ENCODE measurements around the gene ARHGEF7.

ARHGEF7 gene

GRCh38 chr13:111312944-111313590 is 198.0 kb downstream of the ARHGEF7 start:
- H3K27ac ChIP-seq (ENCODE audit: low read depth, low read length, poor library complexity, severe bottlenecking): no peak overlapping the region
- no peaks in the 10 kb centered on the region for H4K20me1 ChIP-seq (ENCODE audit: insufficient read depth, low read length)
- no peaks in the 10 kb centered on the region for H3K4me1 ChIP-seq (ENCODE audit: insufficient read depth, low read length, severe bottlenecking)
- TF ChIP-seq, protein P1, sequence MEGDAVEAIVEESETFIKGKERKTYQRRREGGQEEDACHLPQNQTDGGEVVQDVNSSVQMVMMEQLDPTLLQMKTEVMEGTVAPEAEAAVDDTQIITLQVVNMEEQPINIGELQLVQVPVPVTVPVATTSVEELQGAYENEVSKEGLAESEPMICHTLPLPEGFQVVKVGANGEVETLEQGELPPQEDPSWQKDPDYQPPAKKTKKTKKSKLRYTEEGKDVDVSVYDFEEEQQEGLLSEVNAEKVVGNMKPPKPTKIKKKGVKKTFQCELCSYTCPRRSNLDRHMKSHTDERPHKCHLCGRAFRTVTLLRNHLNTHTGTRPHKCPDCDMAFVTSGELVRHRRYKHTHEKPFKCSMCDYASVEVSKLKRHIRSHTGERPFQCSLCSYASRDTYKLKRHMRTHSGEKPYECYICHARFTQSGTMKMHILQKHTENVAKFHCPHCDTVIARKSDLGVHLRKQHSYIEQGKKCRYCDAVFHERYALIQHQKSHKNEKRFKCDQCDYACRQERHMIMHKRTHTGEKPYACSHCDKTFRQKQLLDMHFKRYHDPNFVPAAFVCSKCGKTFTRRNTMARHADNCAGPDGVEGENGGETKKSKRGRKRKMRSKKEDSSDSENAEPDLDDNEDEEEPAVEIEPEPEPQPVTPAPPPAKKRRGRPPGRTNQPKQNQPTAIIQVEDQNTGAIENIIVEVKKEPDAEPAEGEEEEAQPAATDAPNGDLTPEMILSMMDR (IDR thresholded peaks at IDR 0.05; ENCODE audit: low read length): no peak
- no peak for TF ChIP-seq EZH2 (IDR thresholded peaks at IDR 0.05; ENCODE audit: borderline replicate concordance, low read length)
- H3K36me3 ChIP-seq (ENCODE audit: insufficient read depth, low read length): peaks cover 59% of the 10 kb centered on the region
- H3K9me2 ChIP-seq (ENCODE audit: low read depth, low read length): no peaks in the 10 kb centered on the region
- no peaks in the 10 kb centered on the region for H3K79me2 ChIP-seq (ENCODE audit: insufficient read depth, low read length)
- H3K4me2 ChIP-seq (ENCODE audit: low read length): no peak overlapping the region
- H3K9ac ChIP-seq (ENCODE audit: low read length): no peak overlapping the region
- no peak overlapping the region for H2AFZ ChIP-seq (ENCODE audit: low read length)
- no peaks in the 10 kb centered on the region for H3K27me3 ChIP-seq (ENCODE audit: insufficient read depth, low read length)
- H3K9me3 ChIP-seq (ENCODE audit: low read length): no peaks in the 10 kb centered on the region
- no peak overlapping the region for H3K4me3 ChIP-seq (ENCODE audit: low read depth, low read length, poor library complexity, severe bottlenecking)
- no peaks in the 10 kb centered on the region for H3F3A ChIP-seq (ENCODE audit: insufficient read depth, low read length)

DNA sequence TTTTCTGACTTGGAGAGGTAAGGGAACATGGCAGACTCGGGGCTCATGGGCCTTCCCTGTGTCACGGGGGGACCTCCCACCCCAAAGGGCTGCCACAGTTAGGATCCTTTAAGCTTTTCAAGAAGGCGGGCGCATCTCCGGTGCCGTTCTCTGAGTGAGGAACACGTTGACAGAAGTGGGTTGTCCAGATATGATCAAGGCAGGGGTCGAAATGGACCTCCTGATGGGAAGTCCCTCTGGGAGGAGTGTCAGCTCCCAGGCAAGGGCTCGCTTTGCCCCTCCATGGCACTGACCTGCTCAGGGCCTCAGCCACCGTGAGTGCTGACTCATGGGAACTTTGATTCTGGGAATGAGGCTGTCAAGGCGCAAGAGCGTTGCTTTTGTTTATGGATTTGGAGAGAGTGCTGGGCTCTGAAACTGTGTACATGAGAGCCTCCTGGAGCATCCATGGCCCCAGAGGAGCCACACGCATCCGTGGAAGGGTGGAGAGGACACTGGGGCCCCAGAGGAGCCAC is 198.9 kb downstream of the ARHGEF7 start:
- no peak overlapping the region for H3K9ac ChIP-seq (ENCODE audit: low read length)
- no peak overlapping the region for H3K4me3 ChIP-seq (ENCODE audit: low read depth, low read length, poor library complexity, severe bottlenecking)
- H3K27me3 ChIP-seq (ENCODE audit: insufficient read depth, low read length): no peaks in the 10 kb centered on the region
- H2AFZ ChIP-seq (ENCODE audit: low read length): no peak overlapping the region
- no peaks in the 10 kb centered on the region for H3K4me1 ChIP-seq (ENCODE audit: insufficient read depth, low read length, severe bottlenecking)
- H4K20me1 ChIP-seq (ENCODE audit: insufficient read depth, low read length): no peaks in the 10 kb centered on the region
- H3K36me3 ChIP-seq (ENCODE audit: insufficient read depth, low read length): peaks cover 50% of the 10 kb centered on the region
- no peak overlapping the region for H3K4me2 ChIP-seq (ENCODE audit: low read length)
- H3F3A ChIP-seq (ENCODE audit: insufficient read depth, low read length): no peaks in the 10 kb centered on the region
- no peaks in the 10 kb centered on the region for H3K9me2 ChIP-seq (ENCODE audit: low read depth, low read length)
- H3K9me3 ChIP-seq (ENCODE audit: low read length): no peaks in the 10 kb centered on the region
- H3K27ac ChIP-seq (ENCODE audit: low read depth, low read length, poor library complexity, severe bottlenecking): no peak overlapping the region
- TF ChIP-seq EZH2 (IDR thresholded peaks at IDR 0.05; ENCODE audit: borderline replicate concordance, low read length): no peak
- TF ChIP-seq, protein P1 (IDR thresholded peaks at IDR 0.05; ENCODE audit: low read length): no peak
- no peaks in the 10 kb centered on the region for H3K79me2 ChIP-seq (ENCODE audit: insufficient read depth, low read length)

DNA sequence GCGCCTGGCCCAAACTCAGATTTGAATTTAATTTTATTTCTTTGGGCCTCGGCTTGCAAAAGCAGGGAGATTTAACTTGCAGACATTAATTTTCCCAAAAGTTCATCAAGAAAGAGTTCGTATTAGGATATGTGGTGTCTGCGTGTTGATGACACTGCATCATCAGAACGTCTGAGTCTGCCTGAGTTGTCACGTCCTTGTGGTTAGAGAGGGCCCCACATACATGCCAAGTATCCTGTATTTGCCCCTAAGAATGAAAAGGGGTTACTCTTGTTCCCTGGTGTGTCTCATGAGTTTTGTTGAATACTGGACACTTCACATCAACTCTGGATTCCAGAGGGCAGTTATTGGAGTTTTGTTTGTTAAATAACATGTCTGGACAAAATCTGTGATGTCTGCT is 199.7 kb downstream of the ARHGEF7 start:
- no peaks in the 10 kb centered on the region for H3K9me2 ChIP-seq (ENCODE audit: low read depth, low read length)
- H3K27ac ChIP-seq (ENCODE audit: low read depth, low read length, poor library complexity, severe bottlenecking): no peak overlapping the region
- H3F3A ChIP-seq (ENCODE audit: insufficient read depth, low read length): no peaks in the 10 kb centered on the region
- H3K4me2 ChIP-seq (ENCODE audit: low read length): no peak overlapping the region
- H3K4me1 ChIP-seq (ENCODE audit: insufficient read depth, low read length, severe bottlenecking): no peaks in the 10 kb centered on the region
- no peaks in the 10 kb centered on the region for H3K9me3 ChIP-seq (ENCODE audit: low read length)
- no peak overlapping the region for H2AFZ ChIP-seq (ENCODE audit: low read length)
- no peak overlapping the region for H3K4me3 ChIP-seq (ENCODE audit: low read depth, low read length, poor library complexity, severe bottlenecking)
- no peak overlapping the region for H3K9ac ChIP-seq (ENCODE audit: low read length)
- no peaks in the 10 kb centered on the region for H3K79me2 ChIP-seq (ENCODE audit: insufficient read depth, low read length)
- H3K27me3 ChIP-seq (ENCODE audit: insufficient read depth, low read length): no peaks in the 10 kb centered on the region
- TF ChIP-seq EZH2 (IDR thresholded peaks at IDR 0.05; ENCODE audit: borderline replicate concordance, low read length): no peak
- TF ChIP-seq, protein P1 (IDR thresholded peaks at IDR 0.05; ENCODE audit: low read length): no peak
- peaks cover 43% of the 10 kb centered on the region for H3K36me3 ChIP-seq (ENCODE audit: insufficient read depth, low read length)
- no peaks in the 10 kb centered on the region for H4K20me1 ChIP-seq (ENCODE audit: insufficient read depth, low read length)
